Fibroblast of lung (primary cell): ENCODE measurements around the gene NTN1. TPM values are rescaled to one million over a fixed set of nuclear protein-coding genes. Genes with fewer than 3 reads are reported as not detected.

Source experiments
- DNase-seq, 2 donors: peaks; one replicate each; pipeline versions ENCODE4 v3.0.0 to v3.0.0-alpha.2; 2010; ENCODE audit warnings: low read depth in 2 of 2
- H2AFZ ChIP-seq: 2 replicates; pipeline ENCODE4 v1.5.1; 2012; ENCODE audit warnings: low read length, control low read depth, inconsistent platforms
- H3K27ac ChIP-seq: 2 replicates; pipeline ENCODE4 v1.5.1; 2011; ENCODE audit warnings: low read length, control low read depth; ENCODE audit not compliant: insufficient read depth
- H3K27me3 ChIP-seq: 2 replicates; pipeline ENCODE4 v1.5.1; 2011; ENCODE audit warnings: mild to moderate bottlenecking, low read length; ENCODE audit not compliant: control insufficient read depth, insufficient read depth
- H3K36me3 ChIP-seq: 2 replicates; pipeline ENCODE4 v1.5.1; 2011; ENCODE audit warnings: low read length; ENCODE audit not compliant: control insufficient read depth, insufficient read depth
- H3K4me1 ChIP-seq: 2 replicates; pipeline ENCODE4 v1.5.1; 2011; ENCODE audit warnings: low read length; ENCODE audit not compliant: control insufficient read depth, insufficient read depth; ENCODE audit errors: extremely low read depth
- H3K4me2 ChIP-seq: 2 replicates; pipeline ENCODE4 v1.5.1; 2011; ENCODE audit warnings: low read length, control low read depth; ENCODE audit not compliant: insufficient read depth; ENCODE audit errors: extremely low read depth
- H3K4me3 ChIP-seq, 4 experiments: fragments of 200-600 bp in 1 of 4; sonication (generic) in 1 of 4; replicated peaks in 1 of 4; 2 replicates each; pipeline ENCODE4 v1.5.1; 2011 to 2016; ENCODE audit warnings: low read length in 4 of 4, low read depth in 3 of 4, mild to moderate bottlenecking in 3 of 4, control low read depth in 2 of 4, inconsistent platforms in 1 of 4, mixed read lengths in 1 of 4; ENCODE audit not compliant: insufficient read depth in 1 of 4; ENCODE audit errors: control extremely low read depth in 1 of 4
- H3K79me2 ChIP-seq: 2 replicates; pipeline ENCODE4 v1.5.1; 2012; ENCODE audit warnings: mild to moderate bottlenecking, low read length, inconsistent platforms; ENCODE audit not compliant: control insufficient read depth, insufficient read depth
- H3K9ac ChIP-seq: 2 replicates; pipeline ENCODE4 v1.5.1; 2011; ENCODE audit warnings: mild to moderate bottlenecking, low read length, control low read depth; ENCODE audit not compliant: insufficient read depth
- H3K9me3 ChIP-seq: 2 replicates; pipeline ENCODE4 v1.5.1; 2012; ENCODE audit warnings: low read depth, low read length; ENCODE audit not compliant: control insufficient read depth, insufficient read depth
- H4K20me1 ChIP-seq: 2 replicates; pipeline ENCODE4 v1.5.1; 2011; ENCODE audit warnings: low read length; ENCODE audit not compliant: control insufficient read depth, insufficient read depth; ENCODE audit errors: extremely low read depth
- EZH2 ChIP-seq: IDR thresholded peaks from 2 replicates; pipeline ENCODE4 v1.5.1; 2012; ENCODE audit warnings: low read length, control low read depth, mild to moderate bottlenecking; ENCODE audit errors: missing control alignments
- polyA plus RNA-seq, 2 donors: library from polyadenylated mRNA; depleted of rRNA in 1 of 2; stranded (reverse) in 1 of 2; unstranded in 1 of 2; fragments of >200 nt; gene quantifications; 2 replicates each; pipeline ENCODE4 v1.2.1, GENCODE V29; 2011 to 2012; ENCODE audit warnings: missing spikeins in 1 of 2
- total RNA-seq: library from RNA; depleted of rRNA; stranded (reverse); fragments of >200 nt; gene quantifications from 2 replicates; pipeline ENCODE4 v1.2.1, GENCODE V29; 2014
- TF ChIP-seq, protein P1 (sequence below), 2 donors: IDR thresholded peaks in 1 of 2; conservative IDR thresholded peaks in 1 of 2; 1 replicate in 1 of 2; 2 replicates in 1 of 2; pipeline ENCODE4 v1.5.1; 2011 to 2012; ENCODE audit warnings: low read length in 2 of 2, control low read depth in 1 of 2, inconsistent platforms in 1 of 2, low read depth in 1 of 2, mild to moderate bottlenecking in 1 of 2

NTN1 gene
- total and polyA plus RNA-seq, 2 donors (not counting 1 experiment from before 2014, with no cell fraction given), result 0.17 to 3.1 TPM

DNA sequence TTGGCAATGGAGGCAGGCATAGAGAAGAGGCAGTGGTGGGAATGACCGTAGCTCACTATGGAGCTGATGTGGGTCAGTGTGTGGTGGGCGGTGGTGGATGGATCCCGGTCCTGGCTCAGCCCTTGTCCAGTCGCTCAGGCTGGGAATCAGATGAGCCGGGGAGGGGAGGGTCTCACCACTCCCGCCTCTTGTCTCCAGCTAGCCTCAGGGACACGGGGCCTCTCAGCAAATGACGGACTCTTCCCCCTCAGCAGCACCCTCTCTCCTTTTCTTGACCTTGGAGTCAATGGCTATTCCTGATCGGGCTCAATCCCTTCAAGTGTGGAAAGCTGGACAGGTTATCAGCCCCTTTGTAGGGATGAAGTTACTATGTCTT, 208.5 kb downstream of the NTN1 start:
- H2AFZ ChIP-seq, result no peak overlapping the region
- no peak for DNase-seq
- no peaks in the 10 kb centered on the region for H3K9me3 ChIP-seq
- H3K27ac ChIP-seq, result no peak overlapping the region
- no peak overlapping the region for H3K9ac ChIP-seq
- H3K4me2 ChIP-seq, result no peak overlapping the region
- H3K27me3 ChIP-seq, result no peaks in the 10 kb centered on the region
- TF ChIP-seq, protein P1, sequence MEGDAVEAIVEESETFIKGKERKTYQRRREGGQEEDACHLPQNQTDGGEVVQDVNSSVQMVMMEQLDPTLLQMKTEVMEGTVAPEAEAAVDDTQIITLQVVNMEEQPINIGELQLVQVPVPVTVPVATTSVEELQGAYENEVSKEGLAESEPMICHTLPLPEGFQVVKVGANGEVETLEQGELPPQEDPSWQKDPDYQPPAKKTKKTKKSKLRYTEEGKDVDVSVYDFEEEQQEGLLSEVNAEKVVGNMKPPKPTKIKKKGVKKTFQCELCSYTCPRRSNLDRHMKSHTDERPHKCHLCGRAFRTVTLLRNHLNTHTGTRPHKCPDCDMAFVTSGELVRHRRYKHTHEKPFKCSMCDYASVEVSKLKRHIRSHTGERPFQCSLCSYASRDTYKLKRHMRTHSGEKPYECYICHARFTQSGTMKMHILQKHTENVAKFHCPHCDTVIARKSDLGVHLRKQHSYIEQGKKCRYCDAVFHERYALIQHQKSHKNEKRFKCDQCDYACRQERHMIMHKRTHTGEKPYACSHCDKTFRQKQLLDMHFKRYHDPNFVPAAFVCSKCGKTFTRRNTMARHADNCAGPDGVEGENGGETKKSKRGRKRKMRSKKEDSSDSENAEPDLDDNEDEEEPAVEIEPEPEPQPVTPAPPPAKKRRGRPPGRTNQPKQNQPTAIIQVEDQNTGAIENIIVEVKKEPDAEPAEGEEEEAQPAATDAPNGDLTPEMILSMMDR (conservative IDR thresholded peaks at IDR 0.05 in 1 of 2, IDR thresholded peaks at IDR 0.05 in 1 of 2; ENCODE audit: low read depth in 1 of 2, low read length in 2 of 2), result no peak
- TF ChIP-seq EZH2, result no peak
- no peaks in the 10 kb centered on the region for H3K79me2 ChIP-seq
- H3K4me3 ChIP-seq, result no peak overlapping the region
- H3K4me1 ChIP-seq, result peaks cover 4% of the 10 kb centered on the region
- no peaks in the 10 kb centered on the region for H3K36me3 ChIP-seq
- no peaks in the 10 kb centered on the region for H4K20me1 ChIP-seq

DNA sequence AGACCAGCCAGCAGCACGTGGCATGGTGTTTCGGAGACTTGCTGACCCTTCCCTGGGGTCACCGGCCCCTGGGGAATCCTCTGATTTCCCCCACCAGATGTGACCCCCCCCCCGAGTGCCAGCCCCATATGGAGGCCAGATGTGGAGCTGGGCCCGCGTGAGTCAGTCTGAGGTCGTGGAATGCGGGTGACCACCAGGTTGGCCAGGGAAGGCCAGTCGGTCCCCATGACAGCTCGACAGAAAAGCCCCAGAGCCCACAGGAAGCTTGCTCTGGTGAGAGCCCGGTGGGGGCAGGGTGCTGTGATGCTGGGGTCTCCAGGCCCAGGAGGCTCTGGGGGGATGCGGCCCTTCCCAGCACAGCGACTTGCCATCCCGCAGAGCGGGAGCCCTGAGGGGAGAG, 209.0 kb downstream of the NTN1 start:
- H3K79me2 ChIP-seq, result no peaks in the 10 kb centered on the region
- no peak overlapping the region for H2AFZ ChIP-seq
- H3K4me3 ChIP-seq, result no peak overlapping the region
- TF ChIP-seq EZH2, result no peak
- TF ChIP-seq, protein P1 (conservative IDR thresholded peaks at IDR 0.05 in 1 of 2, IDR thresholded peaks at IDR 0.05 in 1 of 2; ENCODE audit: low read depth in 1 of 2, low read length in 2 of 2), result no peak
- no peaks in the 10 kb centered on the region for H3K27me3 ChIP-seq
- peak; percentile 44 to 52 for DNase-seq
- no peaks in the 10 kb centered on the region for H3K36me3 ChIP-seq
- no peaks in the 10 kb centered on the region for H4K20me1 ChIP-seq
- peaks cover 4% of the 10 kb centered on the region for H3K4me1 ChIP-seq
- H3K4me2 ChIP-seq, result no peak overlapping the region
- no peaks in the 10 kb centered on the region for H3K9me3 ChIP-seq
- H3K9ac ChIP-seq, result no peak overlapping the region
- H3K27ac ChIP-seq, result no peak overlapping the region

DNA sequence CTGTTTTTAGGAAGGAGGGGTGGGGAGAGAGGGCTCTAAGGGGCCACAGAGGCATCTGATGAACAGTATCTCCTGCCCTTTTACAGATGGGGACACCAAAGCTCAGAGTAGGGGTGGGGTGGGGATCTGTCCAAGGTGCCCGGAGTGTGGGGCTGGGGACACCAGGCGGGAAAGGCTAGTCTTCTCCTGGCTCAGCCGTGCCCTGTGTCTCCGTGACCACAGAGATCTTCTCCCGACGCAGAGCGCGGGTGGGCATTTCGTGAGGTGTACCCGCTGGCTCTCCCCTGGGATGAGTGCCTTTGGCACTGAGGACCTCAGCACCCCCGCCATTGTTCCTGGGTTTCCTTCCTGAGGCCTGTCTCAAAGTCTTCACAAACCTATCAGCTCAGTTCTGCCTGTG, 209.6 kb downstream of the NTN1 start:
- no peak for DNase-seq
- TF ChIP-seq, protein P1 (conservative IDR thresholded peaks at IDR 0.05 in 1 of 2, IDR thresholded peaks at IDR 0.05 in 1 of 2; ENCODE audit: low read depth in 1 of 2, low read length in 2 of 2), result no peak
- TF ChIP-seq EZH2, result no peak

More for the DNA sequence above, 209.6 kb downstream of the NTN1 start:
- H3K4me1 ChIP-seq, result peaks cover 4% of the 10 kb centered on the region
- H3K79me2 ChIP-seq, result no peaks in the 10 kb centered on the region
- H3K4me3 ChIP-seq, result no peak overlapping the region
- H3K27me3 ChIP-seq, result no peaks in the 10 kb centered on the region
- no peak overlapping the region for H3K4me2 ChIP-seq
- H2AFZ ChIP-seq, result no peak overlapping the region
- no peak overlapping the region for H3K27ac ChIP-seq
- H3K9me3 ChIP-seq, result no peaks in the 10 kb centered on the region
- no peak overlapping the region for H3K9ac ChIP-seq
- H3K36me3 ChIP-seq, result no peaks in the 10 kb centered on the region
- no peaks in the 10 kb centered on the region for H4K20me1 ChIP-seq
